GM12872 (cell line): ENCODE results near the gene SUV39H2.

ENCODE experiments used
- CTCF ChIP-seq: IDR thresholded peaks from 3 replicates; pipeline ENCODE4 v1.5.1; 2011; ENCODE audit warnings: low read depth, mild to moderate bottlenecking, low read length, moderate library complexity; ENCODE audit not compliant: insufficient read depth

The SUV39H2 gene

GRCh38 chr10:14906765-14907164, 28.1 kb downstream of the SUV39H2 start:
- TF ChIP-seq CTCF: no peak

DNA sequence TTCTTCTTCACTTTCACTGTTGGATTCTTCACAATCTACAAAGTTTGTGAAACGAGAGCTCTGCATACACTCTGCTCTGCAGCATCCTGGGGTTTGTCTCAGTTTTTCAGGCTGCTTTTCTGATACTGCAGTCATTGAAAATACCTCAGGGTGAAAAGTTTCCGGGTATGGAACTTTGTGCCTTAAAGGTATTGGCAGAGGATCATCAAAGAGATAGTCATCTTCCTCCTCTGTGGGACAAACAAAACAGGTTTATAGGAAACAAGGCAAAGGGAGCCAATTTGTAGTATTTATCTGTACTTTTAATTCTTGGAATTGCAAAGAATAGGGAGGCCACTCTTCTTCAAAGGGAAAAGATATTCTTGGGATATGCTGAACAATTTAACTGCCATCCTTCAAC, 30.4 kb downstream of the SUV39H2 start:
- no peak for TF ChIP-seq CTCF

DNA sequence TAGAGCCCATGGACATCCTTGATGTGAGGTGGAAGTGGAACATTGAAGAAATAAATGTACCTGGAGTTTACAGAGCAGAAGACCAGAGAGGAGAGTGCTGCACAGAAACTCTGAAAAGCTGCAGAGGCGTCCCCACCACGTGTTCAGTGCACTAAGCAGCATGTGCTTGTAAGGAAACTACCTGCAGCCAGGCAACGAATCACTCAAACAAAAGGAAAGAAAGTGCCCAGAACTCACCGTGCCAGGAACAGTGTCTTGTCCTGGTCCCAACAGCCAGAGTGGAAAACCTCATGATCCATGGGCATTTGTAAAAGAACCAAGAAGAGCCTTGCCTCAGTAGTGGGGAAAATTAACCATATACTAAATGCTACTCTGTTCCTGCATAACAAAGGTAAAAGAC, 32.3 kb downstream of the SUV39H2 start:
- no peak for TF ChIP-seq CTCF

DNA sequence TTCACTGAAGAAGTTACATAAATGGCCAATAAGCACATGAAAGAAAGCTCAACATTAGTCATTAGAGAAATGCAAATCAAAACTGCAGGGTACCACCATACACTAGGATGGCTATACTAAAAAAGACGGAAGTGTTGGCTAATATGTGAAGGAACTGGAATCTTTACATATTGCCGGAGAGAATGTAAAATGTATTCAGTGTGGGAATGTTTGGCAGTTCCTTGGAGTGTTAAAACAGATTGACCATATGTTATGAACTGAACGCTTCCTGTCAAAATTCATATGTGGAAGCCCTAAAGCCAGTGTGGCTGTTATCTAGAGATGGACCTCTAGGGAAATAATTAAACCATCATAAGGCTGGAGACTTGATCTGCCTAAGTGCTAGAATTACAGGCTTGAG, 33.1 kb downstream of the SUV39H2 start:
- no peak for TF ChIP-seq CTCF

DNA sequence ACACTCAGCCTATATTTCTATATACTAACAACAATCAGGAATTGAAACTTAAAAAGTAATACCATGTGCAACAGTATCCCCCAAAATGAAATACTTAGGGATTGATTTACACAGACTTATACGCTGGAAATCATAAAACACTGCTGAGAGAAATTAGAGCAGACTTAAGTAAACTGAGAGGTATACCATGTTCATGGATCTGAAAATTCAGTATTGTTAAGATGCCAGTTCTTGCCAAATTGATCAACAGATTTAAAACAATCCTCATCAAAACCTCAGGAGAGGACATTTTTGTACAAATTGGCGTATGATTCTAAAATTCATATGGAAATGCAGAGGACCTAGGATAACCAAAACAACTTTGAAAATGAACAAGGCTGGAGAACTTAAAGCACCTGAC, 37.9 kb downstream of the SUV39H2 start:
- no peak for TF ChIP-seq CTCF

GRCh38 chr10:14917827-14918226, 39.2 kb downstream of the SUV39H2 start:
- no peak for TF ChIP-seq CTCF

- no peak for TF ChIP-seq CTCF
Measured at GRCh38 chr10:14918964-14919363, 40.3 kb downstream of the SUV39H2 start.

DNA sequence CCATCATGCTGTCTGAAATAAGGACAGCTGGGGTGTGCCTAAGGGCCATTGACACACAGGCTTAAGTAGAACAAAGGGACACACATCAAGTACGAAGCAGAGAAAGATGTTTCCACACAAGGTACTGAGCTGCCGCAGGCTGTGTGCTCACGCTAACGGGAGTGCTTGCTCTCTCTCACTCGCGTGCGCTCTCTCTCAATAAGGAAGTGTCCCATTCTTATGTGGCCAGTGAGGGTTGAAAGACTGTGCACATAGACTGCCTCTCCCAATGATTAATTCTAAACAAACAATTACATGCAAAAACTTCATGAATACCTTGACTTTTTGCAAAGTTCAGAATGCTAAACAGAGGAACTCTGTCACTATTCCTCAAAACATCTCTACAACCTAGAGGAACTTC, 45.3 kb downstream of the SUV39H2 start:
- no peak for TF ChIP-seq CTCF
